H9 (cell line): Measurements from ENCODE around the gene TCF21. TPM values are rescaled to one million over a fixed set of nuclear protein-coding genes. Genes with fewer than 3 reads are reported as not detected.

Experiments
- DNase-seq: peaks from one replicate; pipeline ENCODE4 v3.0.0-alpha.2; 2017
- H2AFZ ChIP-seq: one replicate; pipeline ENCODE4 v1.6.1; 2013; ENCODE audit warnings: mild to moderate bottlenecking, low read length, control low read depth, moderate library complexity
- H2AK5ac ChIP-seq: 2 replicates; pipeline ENCODE4 v1.6.1; 2013; ENCODE audit warnings: low read length, control low read depth, mixed read lengths; ENCODE audit not compliant: insufficient read length
- H2BK120ac ChIP-seq: one replicate; pipeline ENCODE4 v1.6.1; 2013; ENCODE audit warnings: low read depth, mild to moderate bottlenecking, low read length, control low read depth, inconsistent platforms; ENCODE audit not compliant: poor library complexity, severe bottlenecking
- H2BK12ac ChIP-seq: 2 replicates; pipeline ENCODE4 v1.6.1; 2013; ENCODE audit warnings: low read length, control low read depth, mixed read lengths, low read depth; ENCODE audit not compliant: insufficient read length
- H2BK15ac ChIP-seq: 2 replicates; pipeline ENCODE4 v1.6.1; 2013; ENCODE audit warnings: low read depth, low read length, control low read depth
- H2BK20ac ChIP-seq: one replicate; pipeline ENCODE4 v1.6.1; 2013; ENCODE audit warnings: low read depth, mild to moderate bottlenecking, low read length, control low read depth, inconsistent platforms; ENCODE audit not compliant: poor library complexity, severe bottlenecking
- H2BK5ac ChIP-seq: 2 replicates; pipeline ENCODE4 v1.6.1; 2013; ENCODE audit warnings: low read length, control low read depth, mixed read lengths; ENCODE audit not compliant: insufficient read length
- H3K14ac ChIP-seq: 2 replicates; pipeline ENCODE4 v1.6.1; 2013; ENCODE audit warnings: low read length, control low read depth; ENCODE audit not compliant: insufficient read depth
- H3K18ac ChIP-seq: 2 replicates; pipeline ENCODE4 v1.6.1; 2013; ENCODE audit warnings: low read depth, mild to moderate bottlenecking, mixed read lengths, low read length, control low read depth; ENCODE audit not compliant: insufficient read length
- H3K23ac ChIP-seq: 2 replicates; pipeline ENCODE4 v1.6.1; 2013; ENCODE audit warnings: low read length, control low read depth, mixed read lengths, low read depth; ENCODE audit not compliant: insufficient read length
- H3K23me2 ChIP-seq: 2 replicates; pipeline ENCODE4 v1.6.1; 2013; ENCODE audit warnings: low read depth, mild to moderate bottlenecking, mixed read lengths, low read length, control low read depth; ENCODE audit not compliant: insufficient read length, poor library complexity, severe bottlenecking
- H3K27ac ChIP-seq: 2 replicates; pipeline ENCODE4 v1.5.1; 2013; ENCODE audit warnings: low read length, control low read depth, mixed read lengths, low read depth; ENCODE audit not compliant: insufficient read length
- H3K27me3 ChIP-seq: 2 replicates; pipeline ENCODE4 v1.6.1; 2013; ENCODE audit warnings: low read length, control low read depth, inconsistent platforms; ENCODE audit not compliant: insufficient read depth
- H3K4ac ChIP-seq: 2 replicates; pipeline ENCODE4 v1.6.1; 2013; ENCODE audit warnings: low read depth, mild to moderate bottlenecking, control low read depth, inconsistent platforms, low read length, moderate library complexity
- H3K4me1 ChIP-seq: 2 replicates; pipeline ENCODE4 v1.6.1; 2013; ENCODE audit warnings: low read length, control low read depth, inconsistent platforms; ENCODE audit not compliant: insufficient read depth
- H3K4me2 ChIP-seq: 2 replicates; pipeline ENCODE4 v1.6.1; 2013; ENCODE audit warnings: low read length, control low read depth, mixed read lengths; ENCODE audit not compliant: insufficient read length, insufficient read depth
- H3K56ac ChIP-seq: 2 replicates; pipeline ENCODE4 v1.6.1; 2013; ENCODE audit warnings: low read depth, mild to moderate bottlenecking, mixed read lengths, low read length, control low read depth; ENCODE audit not compliant: insufficient read length
- H3K79me1 ChIP-seq: 2 replicates; pipeline ENCODE4 v1.6.1; 2013; ENCODE audit warnings: low read depth, mild to moderate bottlenecking, moderate library complexity, low read length, control low read depth, inconsistent platforms; ENCODE audit not compliant: insufficient read depth, poor library complexity, severe bottlenecking
- H3K79me2 ChIP-seq: 2 replicates; pipeline ENCODE4 v1.6.1; 2013; ENCODE audit warnings: low read length, control low read depth, inconsistent platforms; ENCODE audit not compliant: insufficient read depth
- H3K9ac ChIP-seq: 2 replicates; pipeline ENCODE4 v1.6.1; 2013; ENCODE audit warnings: low read length, control low read depth, mixed read lengths; ENCODE audit not compliant: insufficient read length; ENCODE audit errors: extremely low read depth
- H3K9me3 ChIP-seq: one replicate; pipeline ENCODE4 v1.6.1; 2013; ENCODE audit warnings: low read depth, low read length, inconsistent platforms; ENCODE audit not compliant: control insufficient read depth
- H3T11ph ChIP-seq: one replicate; pipeline ENCODE4 v1.6.1; 2013; ENCODE audit warnings: mild to moderate bottlenecking, low read length, control low read depth, inconsistent platforms
- H4K20me1 ChIP-seq: one replicate; pipeline ENCODE4 v1.6.1; 2013; ENCODE audit not compliant: control insufficient read depth, insufficient read length, insufficient read depth
- H4K5ac ChIP-seq: 2 replicates; pipeline ENCODE4 v1.6.1; 2013; ENCODE audit warnings: low read depth, mild to moderate bottlenecking, mixed read lengths, low read length, control low read depth; ENCODE audit not compliant: insufficient read length
- H4K8ac ChIP-seq: replicated peaks from 2 replicates; pipeline ENCODE4 v1.6.1; 2013; ENCODE audit warnings: low read length, control low read depth, mixed read lengths, low read depth; ENCODE audit not compliant: insufficient read length
- H4K91ac ChIP-seq: 2 replicates; pipeline ENCODE4 v1.6.1; 2013; ENCODE audit warnings: low read depth, mild to moderate bottlenecking, moderate library complexity, mixed read lengths, low read length, control low read depth; ENCODE audit not compliant: insufficient read length
- H3K27ac Mint-ChIP-seq, 3 experiments: 2 replicates in 2 of 3; 3 replicates in 1 of 3; pipeline ENCODE4 v1.8.0; 2020 to 2021; ENCODE audit warnings: mixed read lengths in 3 of 3, mild to moderate bottlenecking in 1 of 3, moderate library complexity in 1 of 3
- H3K27me3 Mint-ChIP-seq: 2 replicates; pipeline ENCODE4 v1.8.0; 2021; ENCODE audit warnings: low read depth, mild to moderate bottlenecking, moderate library complexity, mixed read lengths
- H3K36me3 Mint-ChIP-seq, 3 experiments: 2 replicates in 2 of 3; 3 replicates in 1 of 3; pipeline ENCODE4 v1.8.0; 2020 to 2021; ENCODE audit warnings: low read depth in 3 of 3, mixed read lengths in 3 of 3; ENCODE audit not compliant: insufficient read depth in 1 of 3
- H3K4me1 Mint-ChIP-seq, 2 experiments: 2 replicates each; pipeline ENCODE4 v1.8.0; 2020; ENCODE audit warnings: mixed read lengths in 2 of 2
- H3K4me3 Mint-ChIP-seq, 2 experiments: 2 replicates in 1 of 2; 3 replicates in 1 of 2; pipeline ENCODE4 v1.8.0; 2020 to 2021; ENCODE audit warnings: mild to moderate bottlenecking in 2 of 2, mixed read lengths in 2 of 2, moderate library complexity in 1 of 2
- H3K9me3 Mint-ChIP-seq, 2 experiments: 2 replicates in 1 of 2; 3 replicates in 1 of 2; pipeline ENCODE4 v1.8.0; 2020; ENCODE audit warnings: mild to moderate bottlenecking in 2 of 2, mixed read lengths in 2 of 2, moderate library complexity in 1 of 2
- WGBS: extraction: QIAGEN DNeasy Blood & Tissue Kit; methylation state at CpG from one replicate; pipeline ENCODE4 v1.1.7; 2013; ENCODE audit warnings: missing lambda C conversion rate, low lambda C conversion rate, mixed read lengths; ENCODE audit not compliant: insufficient read length; ENCODE audit errors: extremely low coverage; 5-methylcytosine and 5-hydroxymethylcytosine counted together
- total RNA-seq: library from RNA; stranded (reverse); gene quantifications from 2 replicates; pipeline ENCODE4 v1.2.1, GENCODE V29; 2021
- TF ChIP-seq, protein P1 (sequence below): fragments of 200-600 bp; sonication (generic); conservative IDR thresholded peaks from 3 replicates; pipeline ENCODE4 v1.8.0; 2021; ENCODE audit warnings: antibody characterized with exemption, mild to moderate bottlenecking

Gene TCF21
- total RNA-seq, 1 experiment from 2014 or later = not detected

DNA sequence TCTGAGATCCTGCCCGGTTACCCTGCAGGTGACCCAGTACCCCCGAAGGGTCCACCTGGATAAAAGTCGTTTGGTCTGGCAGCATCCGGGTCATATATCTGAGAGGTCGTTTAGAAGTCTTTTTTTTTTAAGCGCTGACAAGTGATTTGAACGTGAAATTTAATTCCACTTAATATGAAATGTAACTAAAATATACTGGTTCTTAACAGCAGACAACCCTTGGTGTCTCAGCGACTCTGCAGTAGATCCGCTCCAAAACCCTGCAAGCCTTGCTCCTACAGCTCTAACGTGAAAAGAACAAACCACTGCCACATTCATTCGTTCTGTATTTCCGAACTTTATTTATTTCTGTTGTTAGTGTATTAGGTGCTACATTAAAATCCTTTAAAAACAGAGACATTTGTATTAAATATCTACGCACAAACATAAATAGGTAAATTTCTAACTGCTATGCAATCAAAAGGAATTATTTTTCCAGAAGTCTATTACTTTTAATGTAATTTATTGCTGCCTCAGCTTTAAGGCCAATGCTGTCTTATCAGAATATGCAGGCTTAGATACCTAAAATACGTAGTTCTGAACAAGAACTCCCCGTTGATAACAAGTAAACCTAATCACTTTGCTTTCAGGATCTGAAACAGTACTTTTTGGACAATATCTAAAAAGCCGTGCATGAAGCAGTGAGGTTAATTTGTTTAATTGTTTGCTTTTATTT, 33.5 kb upstream of the TCF21 start:
- Histone ChIP-seq H2BK12ac (no peak overlapping the region), H2BK120ac (no peak overlapping the region), H3T11ph (no peak overlapping the region), H3K4me2 (peak overlapping the region; percentile 92), H3K9ac (no peak overlapping the region), H2AK5ac (no peak overlapping the region), H2BK5ac (no peak overlapping the region), H2BK20ac (no peak overlapping the region), H3K56ac (no peak overlapping the region), H3K79me2 (no peaks in the 10 kb centered on the region), H3K79me1 (no peaks in the 10 kb centered on the region), H3K14ac (no peak overlapping the region), H4K20me1 (no peaks in the 10 kb centered on the region), H4K5ac (no peak overlapping the region), H4K91ac (no peak overlapping the region), H3K27ac (no peak overlapping the region), H3K4ac (no peak overlapping the region), H3K4me1 (no peaks in the 10 kb centered on the region), H2AFZ (no peak overlapping the region), H3K23ac (no peak overlapping the region), H3K18ac (no peak overlapping the region), H3K23me2 (peaks cover 12% of the 10 kb centered on the region), H3K9me3 (no peaks in the 10 kb centered on the region), H2BK15ac (no peak overlapping the region), H4K8ac (no peak overlapping the region), H3K27me3 (peaks cover 11% of the 10 kb centered on the region; the same call in 1 of the 2 replicates)
- WGBS = no CpG with 5 or more reads among the region's 16 CpGs
- TF ChIP-seq, protein P1, sequence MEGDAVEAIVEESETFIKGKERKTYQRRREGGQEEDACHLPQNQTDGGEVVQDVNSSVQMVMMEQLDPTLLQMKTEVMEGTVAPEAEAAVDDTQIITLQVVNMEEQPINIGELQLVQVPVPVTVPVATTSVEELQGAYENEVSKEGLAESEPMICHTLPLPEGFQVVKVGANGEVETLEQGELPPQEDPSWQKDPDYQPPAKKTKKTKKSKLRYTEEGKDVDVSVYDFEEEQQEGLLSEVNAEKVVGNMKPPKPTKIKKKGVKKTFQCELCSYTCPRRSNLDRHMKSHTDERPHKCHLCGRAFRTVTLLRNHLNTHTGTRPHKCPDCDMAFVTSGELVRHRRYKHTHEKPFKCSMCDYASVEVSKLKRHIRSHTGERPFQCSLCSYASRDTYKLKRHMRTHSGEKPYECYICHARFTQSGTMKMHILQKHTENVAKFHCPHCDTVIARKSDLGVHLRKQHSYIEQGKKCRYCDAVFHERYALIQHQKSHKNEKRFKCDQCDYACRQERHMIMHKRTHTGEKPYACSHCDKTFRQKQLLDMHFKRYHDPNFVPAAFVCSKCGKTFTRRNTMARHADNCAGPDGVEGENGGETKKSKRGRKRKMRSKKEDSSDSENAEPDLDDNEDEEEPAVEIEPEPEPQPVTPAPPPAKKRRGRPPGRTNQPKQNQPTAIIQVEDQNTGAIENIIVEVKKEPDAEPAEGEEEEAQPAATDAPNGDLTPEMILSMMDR = no peak
- H3K9me3 Mint-ChIP-seq = peaks cover 3% of the 10 kb centered on the region in 2 experiments; a peak in 4 of 5 replicates
- peaks cover 52% of the 10 kb centered on the region for H3K27me3 Mint-ChIP-seq
- no peak overlapping the region for H3K27ac Mint-ChIP-seq
- H3K4me1 Mint-ChIP-seq = peaks cover 21 to 31% of the 10 kb centered on the region in 2 experiments
- H3K36me3 Mint-ChIP-seq = 0 out of 7 replicates have a peak, but pooled peaks cover 0 to 4% (median 0%) of the 10 kb centered on the region in 3 experiments
- DNase-seq = no peak
- peak overlapping the region; percentile 65 to 93 for H3K4me3 Mint-ChIP-seq
